GM12878 (cell line): ENCODE data around the gene ATCAY. TPM values are rescaled to one million over a fixed set of nuclear protein-coding genes. Genes with fewer than 3 reads are reported as not detected.
A peak's percentile ranks its signal among the peaks of the same experiment; 100 is the strongest.

ENCODE experiments used
- ATAC-seq: fragments of 200-7000 bp; cut with Tn5 transposase; 3 replicates; pipeline ENCODE4 v1.9.1; 2020; ENCODE audit warnings: mild to moderate bottlenecking, moderate library complexity
- Bru-seq: library from RNA; stranded (reverse); fragments of 400-500 nt; gene quantifications from one replicate; lab custom pipeline; 2021; lab: Mats Ljungman, UMichigan
- BruChase-seq, 2 experiments: library from RNA; stranded (reverse); fragments of 400-500 nt; gene quantifications; one replicate each; lab custom pipeline; 2021; lab: Mats Ljungman, UMichigan
- BruUV-seq: library from RNA; stranded (reverse); fragments of 400-500 nt; replicated peaks from 2 replicates; lab custom pipeline; 2021; lab: Mats Ljungman, UMichigan
- CTCF ChIA-PET: fragments of 300-600 bp; sonication (Branson Sonifier 250); formaldehyde crosslinking; extraction: SDS; loops from one replicate; lab custom pipeline; 2021; ENCODE audit warnings: inconsistent platforms; lab: Yijun Ruan, JAX
- POLR2A ChIA-PET: fragments of 350-600 bp; formaldehyde crosslinking; extraction: SDS; loops from one replicate; lab custom pipeline; 2021; ENCODE audit warnings: inconsistent platforms; lab: Charles Lee
- RAD21 ChIA-PET: fragments of 300-600 bp; sonication (Branson Sonifier 250); formaldehyde crosslinking; loops from one replicate; lab custom pipeline; 2023; ENCODE audit warnings: antibody characterized with exemption; ENCODE audit not compliant: unreplicated experiment; lab: Charles Lee
- SMC1A ChIA-PET: fragments of 300-600 bp; sonication (Branson Sonifier 250); formaldehyde crosslinking; loops from one replicate; lab custom pipeline; 2023; ENCODE audit not compliant: unreplicated experiment, uncharacterized antibody; lab: Charles Lee
- DNase-seq: peaks from one replicate; pipeline ENCODE4 v3.0.0-alpha.2; 2011; ENCODE audit warnings: low read depth, low spot score
- FAIRE-seq: peaks from 3 replicates; lab custom pipeline; 2011; peaks lifted over from hg19 to GRCh38; lab: Jason Lieb, UNC
- H2AFZ ChIP-seq: 2 replicates; pipeline ENCODE4 v1.6.0; 2011; ENCODE audit warnings: low read depth, low read length, control low read depth; ENCODE audit not compliant: control insufficient read depth
- H3K27ac ChIP-seq: 2 replicates; pipeline ENCODE4 v1.5.1; 2011; ENCODE audit warnings: control low read depth; ENCODE audit not compliant: control insufficient read depth, insufficient read depth
- H3K27me3 ChIP-seq, 2 experiments: replicated peaks in 1 of 2; 2 replicates each; pipeline versions ENCODE4 v1.6.0 to v1.6.1; 2011; ENCODE audit warnings: low read length in 1 of 2; ENCODE audit not compliant: control insufficient read depth in 2 of 2, insufficient read depth in 2 of 2
- H3K36me3 ChIP-seq, 2 experiments: 2 replicates each; pipeline ENCODE4 v1.5.1; 2011; ENCODE audit warnings: low read length in 1 of 2; ENCODE audit not compliant: control insufficient read depth in 2 of 2, insufficient read depth in 2 of 2
- H3K4me1 ChIP-seq: 2 replicates; pipeline ENCODE4 v1.6.1; 2011; ENCODE audit warnings: mild to moderate bottlenecking, low read length, moderate library complexity, mixed read lengths; ENCODE audit not compliant: control insufficient read depth, insufficient read depth
- H3K4me2 ChIP-seq: 2 replicates; pipeline ENCODE4 v1.6.0; 2011; ENCODE audit warnings: control low read depth; ENCODE audit not compliant: control insufficient read depth, insufficient read depth
- H3K4me3 ChIP-seq: fragments of 200-600 bp; sonication (generic); 2 replicates; pipeline ENCODE4 v1.5.1; 2016
- H3K79me2 ChIP-seq: 2 replicates; pipeline ENCODE4 v1.6.0; 2011; ENCODE audit warnings: low read length; ENCODE audit not compliant: control insufficient read depth, insufficient read depth
- H3K9ac ChIP-seq: 2 replicates; pipeline ENCODE4 v1.8.0; 2011; ENCODE audit warnings: low read length, control low read depth, mixed read lengths; ENCODE audit not compliant: control insufficient read depth, insufficient read depth
- H3K9me3 ChIP-seq: replicated peaks from 3 replicates; pipeline ENCODE4 v1.5.1; 2011; ENCODE audit warnings: mild to moderate bottlenecking, low read length; ENCODE audit not compliant: control insufficient read depth, insufficient read depth
- H4K20me1 ChIP-seq: 2 replicates; pipeline ENCODE4 v1.6.0; 2011; ENCODE audit not compliant: control insufficient read depth, insufficient read depth
- BCL11A ChIP-seq: IDR thresholded peaks from 2 replicates; pipeline ENCODE4 v1.6.1; 2011; ENCODE audit warnings: low read depth, low read length
- NR2C1 ChIP-seq: fragments of 450-650 bp; IDR thresholded peaks from 2 replicates; pipeline ENCODE4 v1.6.1; 2017; ENCODE audit warnings: antibody characterized with exemption, mild to moderate bottlenecking, moderate library complexity
- POLR2A ChIP-seq: IDR thresholded peaks from 2 replicates; pipeline ENCODE4 v1.6.1; 2011; ENCODE audit warnings: low read depth, mild to moderate bottlenecking, low read length
- POU2F2 ChIP-seq: IDR thresholded peaks from 3 replicates; pipeline ENCODE4 v1.6.1; 2011; ENCODE audit warnings: low read depth, mild to moderate bottlenecking, low read length, borderline replicate concordance
- RAD21 ChIP-seq: IDR thresholded peaks from 2 replicates; pipeline ENCODE4 v1.6.1; 2011; ENCODE audit warnings: mild to moderate bottlenecking, low read depth, low read length, moderate library complexity; ENCODE audit not compliant: insufficient read depth
- RELB ChIP-seq: fragments of 450-650 bp; IDR thresholded peaks from 2 replicates; pipeline ENCODE4 v1.6.1; 2017; ENCODE audit warnings: low read depth, mild to moderate bottlenecking, moderate library complexity
- STAT1 ChIP-seq: fragments of 450-650 bp; conservative IDR thresholded peaks from 2 replicates; pipeline ENCODE4 v1.6.1; 2014; ENCODE audit warnings: antibody characterized with exemption, mild to moderate bottlenecking
- ZNF592 ChIP-seq: fragments of 450-650 bp; IDR thresholded peaks from 2 replicates; pipeline ENCODE4 v1.6.1; 2017; ENCODE audit warnings: mild to moderate bottlenecking, moderate library complexity
- WGBS: methylation state at CpG from one replicate; pipeline ENCODE4 v1.1.6; 2016; ENCODE audit warnings: low lambda C conversion rate; ENCODE audit not compliant: insufficient replicate concordance, insufficient coverage; ENCODE audit errors: missing lambda C conversion rate; 5-methylcytosine and 5-hydroxymethylcytosine counted together
- in situ Hi-C: fragments of 300-500 bp; cut with MboI; formaldehyde crosslinking; loops from 9 replicates; pipeline ENCODE4 v1.14.3; 2018; ENCODE audit warnings: mixed read lengths
- intact Hi-C: fragments of 100-400 bp; cut with micrococcal nuclease; formaldehyde crosslinking; loops from one replicate; pipeline ENCODE4 v1.14.2; 2022; ENCODE audit not compliant: unreplicated experiment
- long read RNA-seq, 2 experiments: library from polyadenylated mRNA; unstranded; transcript quantifications; one replicate each; pipeline ENCODE4 v2.0.0, GENCODE V29; 2019 to 2020
- polyA minus RNA-seq, 3 experiments: library from RNA; depleted of rRNA, polyadenylated mRNA; stranded (reverse); fragments of >200 nt; gene quantifications; 2 replicates each; pipeline ENCODE4 v1.2.3, GENCODE V29; 2011
- polyA plus RNA-seq, 11 experiments: library from polyadenylated mRNA; depleted of rRNA in 4 of 11; unstranded in 6 of 11; stranded (reverse) in 5 of 11; fragments of >200 nt; fragmentation: Nextera tagmentation in 4 of 11; fragmentation: Illumina TruSeq in 1 of 11; extraction: Ambion mirVana in 4 of 11; extraction: Trizol in 1 of 11; gene quantifications; 1 replicate in 1 of 11; 2 replicates in 10 of 11; pipeline versions ENCODE4 v1.2.1 to v1.2.3, GENCODE V29; 2011 to 2016; ENCODE audit warnings: inconsistent platforms in 2 of 11, missing spikeins in 2 of 11, low read depth in 1 of 11
- total RNA-seq, 4 experiments: library from RNA; depleted of rRNA in 3 of 4; stranded (reverse); fragments of >200 nt in 3 of 4; fragmentation: Illumina TruSeq in 1 of 4; extraction: Trizol in 1 of 4; gene quantifications; 2 replicates each; pipeline versions ENCODE4 v1.2.1 to v1.2.3, GENCODE V29; 2013 to 2021
- TF ChIP-seq, protein P1 (sequence below): fragments of 450-650 bp; IDR thresholded peaks from 2 replicates; pipeline ENCODE4 v1.6.1; 2017; ENCODE audit warnings: mild to moderate bottlenecking, moderate library complexity

The ATCAY gene
- total RNA-seq (2013; cell fraction: nucleolus; rRNA removed): not detected in 2 replicates
- under 0.01 and 0.05 TPM in 2 replicates for total RNA-seq (2014; rRNA removed)
- 0.05 TPM in 1 of 2 replicates, not detected in the other for total RNA-seq (2014; rRNA removed; fragmentation: Illumina TruSeq; extraction: Trizol)
- total RNA-seq (2021): not detected in 2 replicates
- not detected for polyA plus RNA-seq (2011; ENCODE audit: low read depth)
- polyA plus RNA-seq (2011; rRNA removed): not detected in 2 replicates
- polyA plus RNA-seq (2011; cell fraction: cytosol; rRNA removed): 0.01 TPM in 1 of 2 replicates, not detected in the other
- not detected in 2 replicates for polyA plus RNA-seq (2011; cell fraction: nucleus; rRNA removed)
- polyA plus RNA-seq (2012): 0.04 and 0.07 TPM in 2 replicates
- polyA plus RNA-seq (2014; fragmentation: Illumina TruSeq; extraction: Trizol): 0.01 and 0.10 TPM in 2 replicates
- polyA plus RNA-seq (2014; fragmentation: Nextera tagmentation; extraction: Ambion mirVana): under 1 TPM in 1 of 2 experiments, not detected in 1; 0.02 TPM
- polyA plus RNA-seq (2014; rRNA removed): 0.01 and 0.05 TPM in 2 replicates
- polyA plus RNA-seq (2016; fragmentation: Nextera tagmentation; extraction: Ambion mirVana): under 1 TPM; 0.04 TPM
- not detected in 2 replicates for polyA minus RNA-seq (2011; rRNA and poly(A)+ RNA removed)
- not detected in 2 replicates for polyA minus RNA-seq (2011; cell fraction: cytosol; rRNA and poly(A)+ RNA removed)
- not detected in 2 replicates for polyA minus RNA-seq (2011; cell fraction: nucleus; rRNA and poly(A)+ RNA removed)
- not detected for Bru-seq, nascent RNA
- percentile 10 among the genes with signal in this experiment for BruChase-seq, experiment 1, labeled RNA remaining after a 6-hour chase
- BruChase-seq, experiment 2, labeled RNA remaining after a 2-hour chase: percentile 4 among the genes with signal in this experiment
- long read RNA-seq, experiment 1: 0 reads
- long read RNA-seq, experiment 2: 0 reads

DNA sequence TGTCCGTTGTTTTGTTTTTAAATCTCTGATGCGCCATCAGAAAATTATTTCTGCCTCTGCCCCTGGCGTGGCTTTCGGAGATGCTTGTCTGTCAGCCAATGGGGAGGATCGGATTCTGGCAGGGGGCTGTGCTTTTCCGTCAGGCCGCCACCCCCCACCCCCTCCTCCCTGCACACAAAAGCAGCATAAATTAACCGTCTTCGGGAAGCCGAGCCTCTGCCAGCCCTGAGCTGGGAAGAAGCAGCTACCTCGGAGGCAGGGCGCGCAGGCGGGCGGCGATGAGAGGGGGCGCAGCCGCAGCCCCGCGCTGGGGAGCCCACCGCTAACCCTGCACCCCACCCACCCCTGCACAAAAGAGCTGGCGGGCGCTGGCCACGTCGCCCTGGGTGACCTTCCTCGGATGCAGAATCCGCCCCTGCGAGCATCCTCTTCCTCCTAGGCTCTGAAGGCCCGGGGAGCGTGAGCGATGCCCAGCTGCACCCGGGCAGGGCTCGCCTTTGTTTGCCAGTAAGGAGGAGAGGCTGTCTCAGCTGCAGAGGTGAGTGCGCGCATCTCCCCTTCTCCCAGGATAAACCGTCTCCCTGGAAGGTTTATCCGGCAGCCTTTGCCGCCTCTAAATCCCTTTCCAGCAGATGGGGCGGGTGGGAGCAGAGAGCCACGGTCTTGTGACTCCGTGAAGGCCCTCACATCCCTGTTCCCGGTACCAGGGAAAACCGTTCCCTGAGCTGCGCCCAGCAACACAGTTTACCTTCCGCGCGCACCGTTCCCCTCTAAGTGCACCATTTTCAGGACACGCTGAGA lies at the start of gene ATCAY:
Gene ATCAY (plus strand): TSS at position 215 of the 801 bp plus-strand sequence. CDS start 5,083 bp downstream, outside the sequence.
- ATAC-seq (no peak), DNase-seq (no peak), FAIRE-seq (no peak)
- CTCF ChIA-PET: interaction anchor here (0.7 kb wide), 1 partner anchor 53 kb away, joined by 3 read pairs; no protein-coding TSS in a partner anchor
- intact Hi-C loops: no loop called here
- RAD21 ChIA-PET: interaction anchor here (0.5 kb wide), 1 partner anchor 23 kb away, joined by 3 read pairs; no protein-coding TSS in a partner anchor
- in situ Hi-C loops: no loop called here
- BruUV-seq: no TSS peak
- Histone ChIP-seq H3K4me1 (no peaks in the 10 kb centered on the region), H3K9me3 (no peaks in the 10 kb centered on the region), H4K20me1 (no peaks in the 10 kb centered on the region), H3K36me3 (no peaks in the 10 kb centered on the region), H3K4me2 (no peak within 1 kb of the TSS), H3K9ac (no peak within 1 kb of the TSS), H3K79me2 (no peaks in the 10 kb centered on the region), H3K27me3 (peaks cover 3 to 5% of the 10 kb centered on the region in 2 experiments; a peak in 2 of 4 replicates), H2AFZ (no peak within 1 kb of the TSS), H3K27ac (no peak within 1 kb of the TSS), H3K4me3 (no peak within 1 kb of the TSS)
- WGBS: 27% methylated on average over 46 of the region's 49 CpGs
- POLR2A ChIA-PET: no interaction called here
- SMC1A ChIA-PET: no interaction called here
- TF ChIP-seq POLR2A (no peak), RAD21 (no peak), NR2C1 (no peak), POU2F2 (no peak), ZNF592 (no peak), STAT1 (no peak), RELB (no peak), BCL11A (no peak)
- TF ChIP-seq, protein P1, sequence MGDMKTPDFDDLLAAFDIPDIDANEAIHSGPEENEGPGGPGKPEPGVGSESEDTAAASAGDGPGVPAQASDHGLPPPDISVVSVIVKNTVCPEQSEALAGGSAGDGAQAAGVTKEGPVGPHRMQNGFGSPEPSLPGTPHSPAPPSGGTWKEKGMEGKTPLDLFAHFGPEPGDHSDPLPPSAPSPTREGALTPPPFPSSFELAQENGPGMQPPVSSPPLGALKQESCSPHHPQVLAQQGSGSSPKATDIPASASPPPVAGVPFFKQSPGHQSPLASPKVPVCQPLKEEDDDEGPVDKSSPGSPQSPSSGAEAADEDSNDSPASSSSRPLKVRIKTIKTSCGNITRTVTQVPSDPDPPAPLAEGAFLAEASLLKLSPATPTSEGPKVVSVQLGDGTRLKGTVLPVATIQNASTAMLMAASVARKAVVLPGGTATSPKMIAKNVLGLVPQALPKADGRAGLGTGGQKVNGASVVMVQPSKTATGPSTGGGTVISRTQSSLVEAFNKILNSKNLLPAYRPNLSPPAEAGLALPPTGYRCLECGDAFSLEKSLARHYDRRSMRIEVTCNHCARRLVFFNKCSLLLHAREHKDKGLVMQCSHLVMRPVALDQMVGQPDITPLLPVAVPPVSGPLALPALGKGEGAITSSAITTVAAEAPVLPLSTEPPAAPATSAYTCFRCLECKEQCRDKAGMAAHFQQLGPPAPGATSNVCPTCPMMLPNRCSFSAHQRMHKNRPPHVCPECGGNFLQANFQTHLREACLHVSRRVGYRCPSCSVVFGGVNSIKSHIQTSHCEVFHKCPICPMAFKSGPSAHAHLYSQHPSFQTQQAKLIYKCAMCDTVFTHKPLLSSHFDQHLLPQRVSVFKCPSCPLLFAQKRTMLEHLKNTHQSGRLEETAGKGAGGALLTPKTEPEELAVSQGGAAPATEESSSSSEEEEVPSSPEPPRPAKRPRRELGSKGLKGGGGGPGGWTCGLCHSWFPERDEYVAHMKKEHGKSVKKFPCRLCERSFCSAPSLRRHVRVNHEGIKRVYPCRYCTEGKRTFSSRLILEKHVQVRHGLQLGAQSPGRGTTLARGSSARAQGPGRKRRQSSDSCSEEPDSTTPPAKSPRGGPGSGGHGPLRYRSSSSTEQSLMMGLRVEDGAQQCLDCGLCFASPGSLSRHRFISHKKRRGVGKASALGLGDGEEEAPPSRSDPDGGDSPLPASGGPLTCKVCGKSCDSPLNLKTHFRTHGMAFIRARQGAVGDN: no peak
